H1 (cell line): ENCODE data around the gene SGCB. TPM values are rescaled to one million over a fixed set of nuclear protein-coding genes. Genes with fewer than 3 reads are reported as not detected.

ENCODE experiments used
- CTCF ChIA-PET: fragments of 300-600 bp; sonication (Branson Sonifier 250); formaldehyde crosslinking; loops from one replicate; lab custom pipeline; 2021; ENCODE audit not compliant: partially characterized antibody; lab: Charles Lee
- POLR2A ChIA-PET: fragments of 300-600 bp; sonication (Branson Sonifier 250); formaldehyde crosslinking; loops from one replicate; lab custom pipeline; 2021; ENCODE audit warnings: inconsistent platforms; ENCODE audit not compliant: partially characterized antibody; lab: Charles Lee
- DNase-seq, 2 experiments: peaks; one replicate each; pipeline versions ENCODE4 v3.0.0 to v3.0.0-alpha.2; 2010 to 2022; ENCODE audit warnings: low spot score in 2 of 2, low read depth in 1 of 2, mixed read lengths in 1 of 2
- FAIRE-seq: peaks from 2 replicates; lab custom pipeline; 2011; peaks lifted over from hg19 to GRCh38; lab: Jason Lieb, UNC
- H2AFZ ChIP-seq: 2 replicates; pipeline ENCODE4 v1.8.1; 2012; ENCODE audit warnings: low read length, inconsistent platforms
- H2AK5ac ChIP-seq: 2 replicates; pipeline ENCODE4 v1.6.1; 2013; ENCODE audit warnings: low read depth, low read length
- H2BK120ac ChIP-seq: replicated peaks from 2 replicates; pipeline ENCODE3; 2013; ENCODE audit warnings: low read depth, low read length, inconsistent platforms
- H2BK12ac ChIP-seq: 2 replicates; pipeline ENCODE4 v1.6.1; 2013; ENCODE audit warnings: low read depth, low read length
- H2BK15ac ChIP-seq: 2 replicates; pipeline ENCODE4 v1.6.1; 2013; ENCODE audit warnings: low read length
- H2BK20ac ChIP-seq: 2 replicates; pipeline ENCODE4 v1.6.1; 2013; ENCODE audit warnings: low read length
- H2BK5ac ChIP-seq: 2 replicates; pipeline ENCODE4 v1.6.1; 2013; ENCODE audit warnings: low read depth, low read length
- H3K14ac ChIP-seq: 2 replicates; pipeline ENCODE4 v1.6.1; 2013; ENCODE audit warnings: inconsistent platforms; ENCODE audit not compliant: insufficient read length
- H3K18ac ChIP-seq: 2 replicates; pipeline ENCODE4 v1.6.1; 2013; ENCODE audit warnings: low read length; ENCODE audit errors: extremely low read depth
- H3K23ac ChIP-seq: 2 replicates; pipeline ENCODE4 v1.6.1; 2013; ENCODE audit warnings: inconsistent platforms; ENCODE audit not compliant: insufficient read length
- H3K23me2 ChIP-seq: 2 replicates; pipeline ENCODE4 v1.6.1; 2013; ENCODE audit warnings: low read depth, low read length
- H3K27ac ChIP-seq: 2 replicates; pipeline ENCODE4 v1.6.1; 2011; ENCODE audit warnings: low read depth, low read length, inconsistent platforms
- H3K27me3 ChIP-seq, 4 experiments: replicated peaks in 1 of 4; 1 replicate in 1 of 4; 2 replicates in 3 of 4; pipeline versions ENCODE4 v1.6.1 to v1.8.1; 2011 to 2013; ENCODE audit warnings: low read length in 3 of 4, mild to moderate bottlenecking in 3 of 4, inconsistent platforms in 2 of 4, mixed read lengths in 2 of 4, moderate library complexity in 1 of 4; ENCODE audit not compliant: control insufficient read depth in 3 of 4, insufficient read depth in 3 of 4; ENCODE audit errors: extremely low read depth in 1 of 4
- H3K36me3 ChIP-seq, 4 experiments: 2 replicates each; pipeline versions ENCODE4 v1.6.1 to v1.8.1; 2011 to 2013; ENCODE audit warnings: mild to moderate bottlenecking in 4 of 4, low read length in 3 of 4, moderate library complexity in 2 of 4, control low read depth in 1 of 4, inconsistent platforms in 1 of 4; ENCODE audit not compliant: insufficient read depth in 4 of 4, control insufficient read depth in 2 of 4
- H3K4ac ChIP-seq: replicated peaks from 2 replicates; pipeline ENCODE3; 2013; ENCODE audit warnings: low read length, low read depth, mixed read lengths, inconsistent platforms; ENCODE audit not compliant: insufficient read length
- H3K4me1 ChIP-seq, 4 experiments: replicated peaks in 1 of 4; 1 replicate in 1 of 4; 2 replicates in 3 of 4; pipeline versions ENCODE4 v1.6.1 to v1.8.1; 2011 to 2013; ENCODE audit warnings: low read length in 3 of 4, inconsistent platforms in 2 of 4, mixed read lengths in 1 of 4; ENCODE audit not compliant: insufficient read depth in 4 of 4, control insufficient read depth in 3 of 4
- H3K4me2 ChIP-seq, 2 experiments: 2 replicates each; pipeline versions ENCODE4 v1.6.1 to v1.8.1; 2011 to 2013; ENCODE audit warnings: low read depth in 2 of 2, low read length in 2 of 2, control low read depth in 1 of 2, inconsistent platforms in 1 of 2, mild to moderate bottlenecking in 1 of 2; ENCODE audit not compliant: insufficient read depth in 1 of 2
- H3K4me3 ChIP-seq, 4 experiments: fragments of 200-600, 300-600 bp in 1 of 4; sonication (generic), shearing (Covaris generic), sonication (Bioruptor Twin) in 1 of 4; 2 replicates each; pipeline versions ENCODE4 v1.5.1 to v1.8.1; 2011 to 2016; ENCODE audit warnings: low read length in 4 of 4, low read depth in 3 of 4, control low read depth in 2 of 4, inconsistent platforms in 2 of 4, mild to moderate bottlenecking in 2 of 4, mixed read lengths in 1 of 4, moderate library complexity in 1 of 4; ENCODE audit not compliant: insufficient read depth in 2 of 4; ENCODE audit errors: extremely low read depth in 1 of 4
- H3K56ac ChIP-seq: replicated peaks from 2 replicates; pipeline ENCODE3; 2013; ENCODE audit warnings: low read depth, mild to moderate bottlenecking, mixed read lengths, low read length, inconsistent platforms; ENCODE audit not compliant: insufficient read length
- H3K79me1 ChIP-seq: 2 replicates; pipeline ENCODE4 v1.6.1; 2013; ENCODE audit warnings: low read depth, low read length, control low read depth
- H3K79me2 ChIP-seq, 2 experiments: 2 replicates each; pipeline versions ENCODE4 v1.6.1 to v1.8.1; 2012 to 2013; ENCODE audit warnings: low read length in 2 of 2, mild to moderate bottlenecking in 2 of 2, inconsistent platforms in 1 of 2; ENCODE audit not compliant: insufficient read depth in 2 of 2, control insufficient read depth in 1 of 2
- H3K9ac ChIP-seq, 4 experiments: replicated peaks in 1 of 4; 1 replicate in 1 of 4; 2 replicates in 3 of 4; pipeline versions ENCODE4 v1.6.1 to v1.8.1; 2011 to 2013; ENCODE audit warnings: low read depth in 3 of 4, low read length in 3 of 4, control low read depth in 2 of 4, mild to moderate bottlenecking in 2 of 4, moderate library complexity in 2 of 4, inconsistent platforms in 1 of 4; ENCODE audit errors: extremely low read depth in 1 of 4
- H3K9me3 ChIP-seq, 2 experiments: 2 replicates each; pipeline versions ENCODE4 v1.6.1 to v1.8.1; 2012 to 2013; ENCODE audit warnings: mild to moderate bottlenecking in 2 of 2, moderate library complexity in 2 of 2, control low read depth in 1 of 2, inconsistent platforms in 1 of 2, low read depth in 1 of 2, low read length in 1 of 2, mixed read lengths in 1 of 2; ENCODE audit not compliant: insufficient read depth in 2 of 2
- H4K20me1 ChIP-seq, 2 experiments: replicated peaks in 1 of 2; 2 replicates each; pipeline versions ENCODE3 to v1.8.1; 2011 to 2013; ENCODE audit warnings: inconsistent platforms in 2 of 2, low read length in 2 of 2, mild to moderate bottlenecking in 1 of 2; ENCODE audit not compliant: insufficient read depth in 2 of 2, control insufficient read depth in 1 of 2
- H4K5ac ChIP-seq: 2 replicates; pipeline ENCODE4 v1.6.1; 2013; ENCODE audit warnings: low read length, low read depth, mixed read lengths, inconsistent platforms; ENCODE audit not compliant: insufficient read length
- H4K8ac ChIP-seq: 2 replicates; pipeline ENCODE4 v1.8.0; 2013; ENCODE audit warnings: mild to moderate bottlenecking, moderate library complexity, low read length, inconsistent platforms; ENCODE audit not compliant: insufficient read depth; ENCODE audit errors: extremely low read depth
- H4K91ac ChIP-seq: replicated peaks from 2 replicates; pipeline ENCODE3; 2013; ENCODE audit warnings: low read length, mixed read lengths, inconsistent platforms; ENCODE audit not compliant: insufficient read length
- BCL11A ChIP-seq, 2 experiments: IDR thresholded peaks; one replicate each; pipeline ENCODE4 v1.6.1; 2011; ENCODE audit warnings: low read depth in 2 of 2, low read length in 2 of 2, mild to moderate bottlenecking in 2 of 2
- RFX5 ChIP-seq: IDR thresholded peaks from 2 replicates; pipeline ENCODE4 v1.6.1; 2011; ENCODE audit warnings: low read depth, low read length, improper control_type of control experiment, borderline replicate concordance
- SIN3A ChIP-seq, 2 experiments: IDR thresholded peaks in 1 of 2; conservative IDR thresholded peaks in 1 of 2; 2 replicates each; pipeline ENCODE4 v1.6.1; 2011 to 2012; ENCODE audit warnings: low read length in 2 of 2, improper control_type of control experiment in 1 of 2, low read depth in 1 of 2, mild to moderate bottlenecking in 1 of 2
- WGBS, 2 experiments: shearing (Covaris generic) in 1 of 2; methylation state at CpG; one replicate each; pipeline versions ENCODE4 v1.1.6 to v1.1.7; 2013 to 2015; ENCODE audit warnings: low lambda C conversion rate in 2 of 2, mixed read lengths in 2 of 2, inconsistent platforms in 1 of 2, low coverage in 1 of 2, missing lambda C conversion rate in 1 of 2; ENCODE audit not compliant: insufficient replicate concordance in 2 of 2, insufficient coverage in 1 of 2, insufficient read length in 1 of 2; ENCODE audit errors: extremely low coverage in 1 of 2, missing lambda C conversion rate in 1 of 2; 5-methylcytosine and 5-hydroxymethylcytosine counted together
- polyA plus RNA-seq, 7 experiments: library from polyadenylated mRNA; depleted of rRNA in 3 of 7; stranded (reverse) in 5 of 7; unstranded in 2 of 7; fragments of >200 nt in 5 of 7; fragments of 200-250 nt in 2 of 7; gene quantifications; 1 replicate in 5 of 7; 2 replicates in 1 of 7; 4 replicates in 1 of 7; pipeline versions ENCODE4 v1.2.1 to v1.2.3, GENCODE V29; 2011 to 2013; ENCODE audit warnings: missing spikeins in 2 of 7, mixed read lengths in 2 of 7
- total RNA-seq: library from RNA; stranded (reverse); fragmentation: NEBNext Ultra II Directional; extraction: Animal tissue kit (Norgen Biotek cat#: 25700); gene quantifications from 2 replicates; pipeline ENCODE4 v1.2.1, GENCODE V29; 2021
- TF ChIP-seq, protein P1 (sequence below): IDR thresholded peaks from 2 replicates; pipeline ENCODE4 v1.6.1; 2012; ENCODE audit warnings: inconsistent platforms
- TF ChIP-seq, protein P2 (sequence below), 3 experiments: IDR thresholded peaks; 1 replicate in 2 of 3; 2 replicates in 1 of 3; pipeline versions ENCODE4 v1.5.1 to v1.6.1; 2011; ENCODE audit warnings: low read length in 3 of 3, mild to moderate bottlenecking in 3 of 3, inconsistent platforms in 2 of 3, low read depth in 1 of 3, moderate library complexity in 1 of 3; ENCODE audit not compliant: insufficient read depth in 1 of 3; ENCODE audit errors: control extremely low read depth in 1 of 3

The SGCB gene
- total and polyA plus RNA-seq, 2 of the 8 experiments (the other 6 are each of a cell fraction or from before 2014, with no cell fraction given): 6.8 to 32.2 TPM

DNA sequence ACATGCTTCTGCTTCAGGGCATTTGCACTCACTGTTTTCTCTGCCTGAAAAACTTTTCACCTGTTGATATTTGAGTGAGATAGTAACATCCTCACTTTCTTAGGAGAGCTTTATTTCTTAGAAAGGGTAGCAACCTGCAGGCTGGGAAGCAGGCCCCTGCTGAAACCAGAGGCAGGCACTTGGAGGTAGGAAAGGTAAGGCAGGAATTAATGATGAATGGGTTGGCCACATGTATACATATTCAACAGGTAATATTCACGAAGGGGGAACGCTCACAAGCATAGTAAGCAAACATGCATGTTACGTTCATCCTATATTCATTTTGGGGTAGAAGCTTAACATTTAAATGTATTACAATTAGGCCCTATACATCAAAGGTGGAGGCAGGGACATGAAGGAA lies 16.2 kb upstream of the SGCB start:
- H3K4me1 ChIP-seq: peaks cover 0 to 2% (median 0%) of the 10 kb centered on the region in 4 experiments; a peak in 3 of 7 replicates
- H4K91ac ChIP-seq: no peak overlapping the region
- no peak overlapping the region for H2BK5ac ChIP-seq
- H3K4me3 ChIP-seq: no peak overlapping the region
- no peaks in the 10 kb centered on the region for H4K20me1 ChIP-seq
- no peak overlapping the region for H3K4me2 ChIP-seq
- peaks cover 0 to 3% of the 10 kb centered on the region in 2 experiments; a peak in 1 of 4 replicates for H3K9me3 ChIP-seq
- whole genome bisulfite sequencing, 2 experiments: 88% methylated on average over 3 of the region's 3 CpGs; no CpG with 5 or more reads in 1 of the 2 experiments
- H4K8ac ChIP-seq: no peak overlapping the region
- FAIRE-seq (no peak), DNase-seq (no peak)
- H2BK15ac ChIP-seq: no peak overlapping the region
- no peak overlapping the region for H2BK120ac ChIP-seq
- H3K79me1 ChIP-seq: no peaks in the 10 kb centered on the region
- no peaks in the 10 kb centered on the region for H3K79me2 ChIP-seq
- no peak overlapping the region for H4K5ac ChIP-seq
- H3K4ac ChIP-seq: no peak overlapping the region
- H3K23me2 ChIP-seq: peaks cover 8% of the 10 kb centered on the region
- H2AK5ac ChIP-seq: no peak overlapping the region
- ChIA-PET CTCF (no interaction called here), POLR2A (no interaction called here)
- H3K14ac ChIP-seq: no peak overlapping the region
- no peaks in the 10 kb centered on the region for H3K36me3 ChIP-seq
- H2BK12ac ChIP-seq: no peak overlapping the region
- peaks cover 1 to 13% (median 10%) of the 10 kb centered on the region in 4 experiments; a peak in 6 of 7 replicates for H3K27me3 ChIP-seq
- no peak overlapping the region for H3K27ac ChIP-seq
- H3K56ac ChIP-seq: no peak overlapping the region
- TF ChIP-seq, protein P1, sequence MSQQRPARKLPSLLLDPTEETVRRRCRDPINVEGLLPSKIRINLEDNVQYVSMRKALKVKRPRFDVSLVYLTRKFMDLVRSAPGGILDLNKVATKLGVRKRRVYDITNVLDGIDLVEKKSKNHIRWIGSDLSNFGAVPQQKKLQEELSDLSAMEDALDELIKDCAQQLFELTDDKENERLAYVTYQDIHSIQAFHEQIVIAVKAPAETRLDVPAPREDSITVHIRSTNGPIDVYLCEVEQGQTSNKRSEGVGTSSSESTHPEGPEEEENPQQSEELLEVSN: no peak
- TF ChIP-seq RFX5 (no peak), BCL11A (IDR thresholded peaks at IDR 0.05; ENCODE audit: low read depth in 2 of 2, low read length in 2 of 2) (no peak), SIN3A (conservative IDR thresholded peaks at IDR 0.05 in 1 of 2, IDR thresholded peaks at IDR 0.05 in 1 of 2; ENCODE audit: low read depth in 1 of 2, low read length in 2 of 2) (no peak)
- TF ChIP-seq, protein P2, sequence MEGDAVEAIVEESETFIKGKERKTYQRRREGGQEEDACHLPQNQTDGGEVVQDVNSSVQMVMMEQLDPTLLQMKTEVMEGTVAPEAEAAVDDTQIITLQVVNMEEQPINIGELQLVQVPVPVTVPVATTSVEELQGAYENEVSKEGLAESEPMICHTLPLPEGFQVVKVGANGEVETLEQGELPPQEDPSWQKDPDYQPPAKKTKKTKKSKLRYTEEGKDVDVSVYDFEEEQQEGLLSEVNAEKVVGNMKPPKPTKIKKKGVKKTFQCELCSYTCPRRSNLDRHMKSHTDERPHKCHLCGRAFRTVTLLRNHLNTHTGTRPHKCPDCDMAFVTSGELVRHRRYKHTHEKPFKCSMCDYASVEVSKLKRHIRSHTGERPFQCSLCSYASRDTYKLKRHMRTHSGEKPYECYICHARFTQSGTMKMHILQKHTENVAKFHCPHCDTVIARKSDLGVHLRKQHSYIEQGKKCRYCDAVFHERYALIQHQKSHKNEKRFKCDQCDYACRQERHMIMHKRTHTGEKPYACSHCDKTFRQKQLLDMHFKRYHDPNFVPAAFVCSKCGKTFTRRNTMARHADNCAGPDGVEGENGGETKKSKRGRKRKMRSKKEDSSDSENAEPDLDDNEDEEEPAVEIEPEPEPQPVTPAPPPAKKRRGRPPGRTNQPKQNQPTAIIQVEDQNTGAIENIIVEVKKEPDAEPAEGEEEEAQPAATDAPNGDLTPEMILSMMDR (IDR thresholded peaks at IDR 0.05; ENCODE audit: control extremely low read depth in 1 of 3, insufficient read depth in 1 of 3, low read depth in 1 of 3, low read length in 3 of 3): no peak
- TF ChIP-seq, all 59 proteins: peak for 0
- no peak overlapping the region for H3K9ac ChIP-seq
- no peak overlapping the region for H2AFZ ChIP-seq
- no peak overlapping the region for H3K23ac ChIP-seq
- no peak overlapping the region for H3K18ac ChIP-seq
- no peak overlapping the region for H2BK20ac ChIP-seq
